H1 (cell line): ENCODE results near the gene IREB2. TPM values are rescaled to one million over a fixed set of nuclear protein-coding genes. Genes with fewer than 3 reads are reported as not detected.

Source experiments
- CTCF ChIA-PET: fragments of 300-600 bp; sonication (Branson Sonifier 250); formaldehyde crosslinking; loops from one replicate; lab custom pipeline; 2021; ENCODE audit not compliant: partially characterized antibody; lab: Charles Lee
- POLR2A ChIA-PET: fragments of 300-600 bp; sonication (Branson Sonifier 250); formaldehyde crosslinking; loops from one replicate; lab custom pipeline; 2021; ENCODE audit warnings: inconsistent platforms; ENCODE audit not compliant: partially characterized antibody; lab: Charles Lee
- DNase-seq, 2 experiments: peaks; one replicate each; pipeline versions ENCODE4 v3.0.0 to v3.0.0-alpha.2; 2010 to 2022; ENCODE audit warnings: low spot score in 2 of 2, low read depth in 1 of 2, mixed read lengths in 1 of 2
- FAIRE-seq: peaks from 2 replicates; lab custom pipeline; 2011; peaks lifted over from hg19 to GRCh38; lab: Jason Lieb, UNC
- H2AFZ ChIP-seq: 2 replicates; pipeline ENCODE4 v1.8.1; 2012; ENCODE audit warnings: low read length, inconsistent platforms
- H2AK5ac ChIP-seq: 2 replicates; pipeline ENCODE4 v1.6.1; 2013; ENCODE audit warnings: low read depth, low read length
- H2BK120ac ChIP-seq: replicated peaks from 2 replicates; pipeline ENCODE3; 2013; ENCODE audit warnings: low read depth, low read length, inconsistent platforms
- H2BK12ac ChIP-seq: 2 replicates; pipeline ENCODE4 v1.6.1; 2013; ENCODE audit warnings: low read depth, low read length
- H2BK15ac ChIP-seq: 2 replicates; pipeline ENCODE4 v1.6.1; 2013; ENCODE audit warnings: low read length
- H2BK20ac ChIP-seq: 2 replicates; pipeline ENCODE4 v1.6.1; 2013; ENCODE audit warnings: low read length
- H2BK5ac ChIP-seq: 2 replicates; pipeline ENCODE4 v1.6.1; 2013; ENCODE audit warnings: low read depth, low read length
- H3K14ac ChIP-seq: 2 replicates; pipeline ENCODE4 v1.6.1; 2013; ENCODE audit warnings: inconsistent platforms; ENCODE audit not compliant: insufficient read length
- H3K18ac ChIP-seq: 2 replicates; pipeline ENCODE4 v1.6.1; 2013; ENCODE audit warnings: low read length; ENCODE audit errors: extremely low read depth
- H3K23ac ChIP-seq: 2 replicates; pipeline ENCODE4 v1.6.1; 2013; ENCODE audit warnings: inconsistent platforms; ENCODE audit not compliant: insufficient read length
- H3K23me2 ChIP-seq: 2 replicates; pipeline ENCODE4 v1.6.1; 2013; ENCODE audit warnings: low read depth, low read length
- H3K27ac ChIP-seq: 2 replicates; pipeline ENCODE4 v1.6.1; 2011; ENCODE audit warnings: low read depth, low read length, inconsistent platforms
- H3K27me3 ChIP-seq, 4 experiments: replicated peaks in 1 of 4; 1 replicate in 1 of 4; 2 replicates in 3 of 4; pipeline versions ENCODE4 v1.6.1 to v1.8.1; 2011 to 2013; ENCODE audit warnings: low read length in 3 of 4, mild to moderate bottlenecking in 3 of 4, inconsistent platforms in 2 of 4, mixed read lengths in 2 of 4, moderate library complexity in 1 of 4; ENCODE audit not compliant: control insufficient read depth in 3 of 4, insufficient read depth in 3 of 4; ENCODE audit errors: extremely low read depth in 1 of 4
- H3K36me3 ChIP-seq, 4 experiments: 2 replicates each; pipeline versions ENCODE4 v1.6.1 to v1.8.1; 2011 to 2013; ENCODE audit warnings: mild to moderate bottlenecking in 4 of 4, low read length in 3 of 4, moderate library complexity in 2 of 4, control low read depth in 1 of 4, inconsistent platforms in 1 of 4; ENCODE audit not compliant: insufficient read depth in 4 of 4, control insufficient read depth in 2 of 4
- H3K4ac ChIP-seq: replicated peaks from 2 replicates; pipeline ENCODE3; 2013; ENCODE audit warnings: low read length, low read depth, mixed read lengths, inconsistent platforms; ENCODE audit not compliant: insufficient read length
- H3K4me1 ChIP-seq, 4 experiments: replicated peaks in 1 of 4; 1 replicate in 1 of 4; 2 replicates in 3 of 4; pipeline versions ENCODE4 v1.6.1 to v1.8.1; 2011 to 2013; ENCODE audit warnings: low read length in 3 of 4, inconsistent platforms in 2 of 4, mixed read lengths in 1 of 4; ENCODE audit not compliant: insufficient read depth in 4 of 4, control insufficient read depth in 3 of 4
- H3K4me2 ChIP-seq, 2 experiments: 2 replicates each; pipeline versions ENCODE4 v1.6.1 to v1.8.1; 2011 to 2013; ENCODE audit warnings: low read depth in 2 of 2, low read length in 2 of 2, control low read depth in 1 of 2, inconsistent platforms in 1 of 2, mild to moderate bottlenecking in 1 of 2; ENCODE audit not compliant: insufficient read depth in 1 of 2
- H3K4me3 ChIP-seq, 4 experiments: fragments of 200-600, 300-600 bp in 1 of 4; sonication (generic), shearing (Covaris generic), sonication (Bioruptor Twin) in 1 of 4; 2 replicates each; pipeline versions ENCODE4 v1.5.1 to v1.8.1; 2011 to 2016; ENCODE audit warnings: low read length in 4 of 4, low read depth in 3 of 4, control low read depth in 2 of 4, inconsistent platforms in 2 of 4, mild to moderate bottlenecking in 2 of 4, mixed read lengths in 1 of 4, moderate library complexity in 1 of 4; ENCODE audit not compliant: insufficient read depth in 2 of 4; ENCODE audit errors: extremely low read depth in 1 of 4
- H3K56ac ChIP-seq: replicated peaks from 2 replicates; pipeline ENCODE3; 2013; ENCODE audit warnings: low read depth, mild to moderate bottlenecking, mixed read lengths, low read length, inconsistent platforms; ENCODE audit not compliant: insufficient read length
- H3K79me1 ChIP-seq: 2 replicates; pipeline ENCODE4 v1.6.1; 2013; ENCODE audit warnings: low read depth, low read length, control low read depth
- H3K79me2 ChIP-seq, 2 experiments: 2 replicates each; pipeline versions ENCODE4 v1.6.1 to v1.8.1; 2012 to 2013; ENCODE audit warnings: low read length in 2 of 2, mild to moderate bottlenecking in 2 of 2, inconsistent platforms in 1 of 2; ENCODE audit not compliant: insufficient read depth in 2 of 2, control insufficient read depth in 1 of 2
- H3K9ac ChIP-seq, 4 experiments: replicated peaks in 1 of 4; 1 replicate in 1 of 4; 2 replicates in 3 of 4; pipeline versions ENCODE4 v1.6.1 to v1.8.1; 2011 to 2013; ENCODE audit warnings: low read depth in 3 of 4, low read length in 3 of 4, control low read depth in 2 of 4, mild to moderate bottlenecking in 2 of 4, moderate library complexity in 2 of 4, inconsistent platforms in 1 of 4; ENCODE audit errors: extremely low read depth in 1 of 4
- H3K9me3 ChIP-seq, 2 experiments: 2 replicates each; pipeline versions ENCODE4 v1.6.1 to v1.8.1; 2012 to 2013; ENCODE audit warnings: mild to moderate bottlenecking in 2 of 2, moderate library complexity in 2 of 2, control low read depth in 1 of 2, inconsistent platforms in 1 of 2, low read depth in 1 of 2, low read length in 1 of 2, mixed read lengths in 1 of 2; ENCODE audit not compliant: insufficient read depth in 2 of 2
- H4K20me1 ChIP-seq, 2 experiments: replicated peaks in 1 of 2; 2 replicates each; pipeline versions ENCODE3 to v1.8.1; 2011 to 2013; ENCODE audit warnings: inconsistent platforms in 2 of 2, low read length in 2 of 2, mild to moderate bottlenecking in 1 of 2; ENCODE audit not compliant: insufficient read depth in 2 of 2, control insufficient read depth in 1 of 2
- H4K5ac ChIP-seq: 2 replicates; pipeline ENCODE4 v1.6.1; 2013; ENCODE audit warnings: low read length, low read depth, mixed read lengths, inconsistent platforms; ENCODE audit not compliant: insufficient read length
- H4K8ac ChIP-seq: 2 replicates; pipeline ENCODE4 v1.8.0; 2013; ENCODE audit warnings: mild to moderate bottlenecking, moderate library complexity, low read length, inconsistent platforms; ENCODE audit not compliant: insufficient read depth; ENCODE audit errors: extremely low read depth
- H4K91ac ChIP-seq: replicated peaks from 2 replicates; pipeline ENCODE3; 2013; ENCODE audit warnings: low read length, mixed read lengths, inconsistent platforms; ENCODE audit not compliant: insufficient read length
- GABPA ChIP-seq: IDR thresholded peaks from 2 replicates; pipeline ENCODE4 v1.6.1; 2011; ENCODE audit warnings: mild to moderate bottlenecking, low read length, moderate library complexity, borderline replicate concordance; ENCODE audit not compliant: insufficient read depth
- NRF1 ChIP-seq: IDR thresholded peaks from 2 replicates; pipeline ENCODE4 v1.6.1; 2011; ENCODE audit warnings: mild to moderate bottlenecking, low read depth, low read length, improper control_type of control experiment
- POU5F1 ChIP-seq: IDR thresholded peaks from 2 replicates; pipeline ENCODE4 v1.6.1; 2011; ENCODE audit warnings: low read depth, mild to moderate bottlenecking, low read length, moderate library complexity
- RXRA ChIP-seq: IDR thresholded peaks from 2 replicates; pipeline ENCODE4 v1.6.1; 2011; ENCODE audit warnings: low read depth, mild to moderate bottlenecking, low read length, moderate library complexity; ENCODE audit not compliant: insufficient read depth
- SAP30 ChIP-seq: fragments of 300-600 bp; sonication (generic); IDR thresholded peaks from 2 replicates; pipeline ENCODE4 v1.7.1; 2012; ENCODE audit warnings: low read length, moderate library complexity, mild to moderate bottlenecking, inconsistent platforms; ENCODE audit not compliant: insufficient read depth, insufficient replicate concordance
- TAF7 ChIP-seq: optimal IDR thresholded peaks from 2 replicates; pipeline ENCODE3; 2011; ENCODE audit warnings: low read depth, mild to moderate bottlenecking, inconsistent platforms, low read length, moderate library complexity, borderline replicate concordance
- WGBS, 2 experiments: shearing (Covaris generic) in 1 of 2; methylation state at CpG; one replicate each; pipeline versions ENCODE4 v1.1.6 to v1.1.7; 2013 to 2015; ENCODE audit warnings: low lambda C conversion rate in 2 of 2, mixed read lengths in 2 of 2, inconsistent platforms in 1 of 2, low coverage in 1 of 2, missing lambda C conversion rate in 1 of 2; ENCODE audit not compliant: insufficient replicate concordance in 2 of 2, insufficient coverage in 1 of 2, insufficient read length in 1 of 2; ENCODE audit errors: extremely low coverage in 1 of 2, missing lambda C conversion rate in 1 of 2; 5-methylcytosine and 5-hydroxymethylcytosine counted together
- polyA plus RNA-seq, 7 experiments: library from polyadenylated mRNA; depleted of rRNA in 3 of 7; stranded (reverse) in 5 of 7; unstranded in 2 of 7; fragments of >200 nt in 5 of 7; fragments of 200-250 nt in 2 of 7; gene quantifications; 1 replicate in 5 of 7; 2 replicates in 1 of 7; 4 replicates in 1 of 7; pipeline versions ENCODE4 v1.2.1 to v1.2.3, GENCODE V29; 2011 to 2013; ENCODE audit warnings: missing spikeins in 2 of 7, mixed read lengths in 2 of 7
- total RNA-seq: library from RNA; stranded (reverse); fragmentation: NEBNext Ultra II Directional; extraction: Animal tissue kit (Norgen Biotek cat#: 25700); gene quantifications from 2 replicates; pipeline ENCODE4 v1.2.1, GENCODE V29; 2021
- TF ChIP-seq, protein P1 (sequence below): IDR thresholded peaks from 2 replicates; pipeline ENCODE4 v1.6.1; 2011; ENCODE audit warnings: low read length, improper control_type of control experiment

Gene IREB2
- total and polyA plus RNA-seq, 2 of the 8 experiments (the other 6 are each of a cell fraction or from before 2014, with no cell fraction given) = 21.0 to 103 TPM

DNA sequence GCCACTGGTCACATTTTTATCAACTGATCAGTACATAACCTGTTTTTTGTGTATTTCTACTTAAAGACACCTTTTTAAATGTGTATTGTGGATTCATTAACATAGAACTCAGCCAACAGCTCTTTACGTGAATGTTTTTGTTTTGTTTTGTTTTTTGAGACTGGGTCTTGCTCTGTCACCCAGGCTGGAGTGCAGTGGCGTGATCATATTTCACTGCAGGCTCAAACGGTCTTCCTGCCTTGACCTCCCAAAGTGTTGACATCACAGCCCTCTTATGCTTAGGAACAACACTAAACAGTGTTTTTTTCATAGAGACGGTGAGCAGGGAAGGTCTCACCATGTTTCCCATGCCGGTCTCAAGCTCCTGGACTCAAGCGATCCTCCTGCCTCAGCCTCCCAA lies 112.2 kb downstream of the IREB2 start:
- H2BK15ac ChIP-seq = no peak overlapping the region
- DNase-seq = no peak
- no peak overlapping the region for H4K91ac ChIP-seq
- H2BK20ac ChIP-seq = no peak overlapping the region
- ChIA-PET POLR2A (interaction anchor here (3.0 to 3.4 kb wide), 2 partner anchors 10 to 15 kb away, joined by 11 to 17 read pairs; partner anchors contain the start of genes CHRNA5 and PSMA4), CTCF (interaction anchor here (0.6 to 1.7 kb wide), 3 partner anchors 9 to 38 kb away, joined by 3 to 5 read pairs (median 5); no protein-coding TSS in a partner anchor)
- no peak overlapping the region for H4K8ac ChIP-seq
- no peaks in the 10 kb centered on the region for H3K4me1 ChIP-seq
- no peaks in the 10 kb centered on the region for H3K79me1 ChIP-seq
- H3K36me3 ChIP-seq = peaks cover 20 to 57% (median 42%) of the 10 kb centered on the region in 4 experiments
- H3K18ac ChIP-seq = no peak overlapping the region
- no peak overlapping the region for H3K4ac ChIP-seq
- no peak overlapping the region for H3K14ac ChIP-seq
- no peaks in the 10 kb centered on the region for H3K27me3 ChIP-seq
- no peak overlapping the region for H3K9ac ChIP-seq
- TF ChIP-seq TAF7 (no peak), POU5F1 (no peak), RXRA (no peak), SAP30 (no peak), NRF1 (no peak), GABPA (no peak)
- TF ChIP-seq, protein P1, sequence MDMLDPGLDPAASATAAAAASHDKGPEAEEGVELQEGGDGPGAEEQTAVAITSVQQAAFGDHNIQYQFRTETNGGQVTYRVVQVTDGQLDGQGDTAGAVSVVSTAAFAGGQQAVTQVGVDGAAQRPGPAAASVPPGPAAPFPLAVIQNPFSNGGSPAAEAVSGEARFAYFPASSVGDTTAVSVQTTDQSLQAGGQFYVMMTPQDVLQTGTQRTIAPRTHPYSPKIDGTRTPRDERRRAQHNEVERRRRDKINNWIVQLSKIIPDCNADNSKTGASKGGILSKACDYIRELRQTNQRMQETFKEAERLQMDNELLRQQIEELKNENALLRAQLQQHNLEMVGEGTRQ = no peak
- no peak overlapping the region for H4K5ac ChIP-seq
- peaks cover 1 to 2% of the 10 kb centered on the region in 2 experiments for H4K20me1 ChIP-seq
- H2BK12ac ChIP-seq = no peak overlapping the region
- no peak overlapping the region for H2AFZ ChIP-seq
- no peak overlapping the region for H2BK5ac ChIP-seq
- WGBS, 2 experiments = 86% methylated on average over 6 of the region's 6 CpGs; no CpG with 5 or more reads in 1 of the 2 experiments
- H3K9me3 ChIP-seq = no peaks in the 10 kb centered on the region
- no peak overlapping the region for H2BK120ac ChIP-seq
- FAIRE-seq = no peak
- H3K4me3 ChIP-seq = no peak overlapping the region
- H3K79me2 ChIP-seq = no peaks in the 10 kb centered on the region
- no peaks in the 10 kb centered on the region for H3K23me2 ChIP-seq
- no peak overlapping the region for H3K4me2 ChIP-seq
- no peak overlapping the region for H2AK5ac ChIP-seq
- no peak overlapping the region for H3K27ac ChIP-seq
- H3K56ac ChIP-seq = no peak overlapping the region
- no peak overlapping the region for H3K23ac ChIP-seq
